Lower leg skin (tissue), 4 donors: ENCODE measurements around the gene ZBTB40. TPM values are rescaled to one million over a fixed set of nuclear protein-coding genes. Genes with fewer than 3 reads are reported as not detected.

Source experiments
- DNase-seq, 2 donors: peaks; one replicate each; pipeline ENCODE4 v3.0.0-alpha.2; 2019; ENCODE audit warnings: low spot score in 2 of 2
- H3K4me3 ChIP-seq: fragments of 200-600 bp; sonication (generic); 2 replicates; pipeline ENCODE4 v1.5.1; 2017; ENCODE audit warnings: mild to moderate bottlenecking, low read depth; ENCODE audit not compliant: poor library complexity, severe bottlenecking
- CTCF ChIP-seq, 3 donors: fragments of 450-650 bp; IDR thresholded peaks; one replicate each; pipeline ENCODE4 v1.5.1; 2016; ENCODE audit warnings: antibody characterized with exemption in 3 of 3, mild to moderate bottlenecking in 3 of 3, moderate library complexity in 2 of 3
- POLR2A ChIP-seq, 2 donors: fragments of 450-650 bp; IDR thresholded peaks; one replicate each; pipeline ENCODE4 v1.6.1; 2016 to 2017; ENCODE audit warnings: antibody characterized with exemption in 2 of 2, mild to moderate bottlenecking in 1 of 2, moderate library complexity in 1 of 2
- WGBS, 2 donors: methylation state at CpG; one replicate each; pipeline ENCODE4 v1.1.5; 2018; 5-methylcytosine and 5-hydroxymethylcytosine counted together
- intact Hi-C: fragments of 100-400 bp; cut with DNase I; formaldehyde crosslinking; loops from one replicate; pipeline ENCODE4 v1.15.0; 2023; ENCODE audit warnings: low total_unique reads
- total RNA-seq, 4 donors: library from RNA; depleted of rRNA; stranded (reverse); fragments of >200 nt; gene quantifications; one replicate each; pipeline ENCODE4 v1.1.0, GENCODE V29; 2016

Gene ZBTB40
- total RNA-seq, 4 donors from 2014 or later = 7.5 to 13.3 (median 12.4) TPM

DNA sequence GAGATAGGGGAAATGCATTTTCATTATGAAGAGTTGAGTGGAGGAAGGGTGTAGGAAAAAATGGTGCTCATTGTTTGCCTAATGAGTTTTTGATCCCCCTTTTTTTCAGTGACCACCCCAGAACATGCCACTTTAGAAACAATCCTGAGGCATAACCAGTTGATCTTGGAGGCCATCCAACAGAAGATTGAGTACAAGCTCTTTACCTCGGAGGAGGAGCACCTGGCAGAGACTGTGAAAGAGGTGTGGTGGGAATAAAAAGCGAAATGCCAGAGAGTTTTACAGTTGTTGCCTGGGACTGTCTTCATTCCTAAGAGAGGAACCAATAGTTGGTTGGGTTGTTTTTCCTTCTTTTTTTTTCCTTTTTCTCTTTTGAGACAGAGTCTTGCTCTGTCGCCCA is 57.3 kb downstream of the ZBTB40 start:
- 69% methylated on average over 3 of the region's 3 CpGs for WGBS, 2 donors
- intact Hi-C loops = no loop called here
- H3K4me3 ChIP-seq = no peak overlapping the region
- TF ChIP-seq CTCF (IDR thresholded peaks at IDR 0.05) = no peak
- TF ChIP-seq POLR2A (IDR thresholded peaks at IDR 0.05) = no peak
- DNase-seq = no peak

DNA sequence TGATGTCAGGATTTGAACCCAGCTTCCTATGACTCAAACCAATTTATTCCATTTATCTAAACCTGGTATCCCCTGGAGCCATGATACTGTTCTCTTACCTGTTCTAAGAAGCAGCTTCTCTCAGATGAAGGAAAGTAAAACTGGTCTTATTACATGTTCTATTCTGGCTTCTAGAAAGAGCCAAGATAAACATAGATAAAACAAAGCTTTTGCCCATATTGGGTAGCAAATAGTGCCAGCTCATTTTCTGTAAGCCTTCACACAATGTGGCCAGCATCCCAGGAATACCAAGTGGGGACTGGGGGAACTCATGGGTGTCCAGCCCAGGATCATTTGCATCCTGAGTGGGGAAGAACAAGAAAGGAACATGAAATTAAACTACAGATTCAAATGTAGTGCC is 58.2 kb downstream of the ZBTB40 start:
- intact Hi-C loops = no loop called here
- TF ChIP-seq POLR2A (IDR thresholded peaks at IDR 0.05) (no peak), CTCF (IDR thresholded peaks at IDR 0.05) (no peak)
- H3K4me3 ChIP-seq = no peak overlapping the region
- no peak for DNase-seq

DNA sequence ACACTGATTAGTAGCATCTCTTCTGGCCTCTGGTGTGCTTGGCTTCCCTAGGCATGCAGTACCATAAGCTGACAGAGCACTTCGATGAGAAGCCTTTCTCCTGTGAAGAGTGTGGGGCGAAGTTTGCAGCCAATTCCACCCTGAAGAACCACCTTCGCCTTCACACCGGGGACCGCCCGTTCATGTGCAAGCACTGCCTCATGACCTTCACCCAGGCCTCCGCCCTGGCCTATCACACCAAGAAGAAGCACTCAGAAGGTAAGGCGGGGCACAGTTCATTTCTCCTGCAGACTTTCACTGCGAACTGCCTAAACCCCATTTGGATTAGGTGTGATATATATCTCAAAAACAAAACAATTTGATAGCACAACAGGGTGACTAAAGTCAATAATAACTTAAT is 61.2 kb downstream of the ZBTB40 start:
- WGBS, 2 donors = 90 to 95% methylated on average over 9 of the region's 9 CpGs
- no peak for DNase-seq
- intact Hi-C loops = no loop called here
- TF ChIP-seq CTCF (IDR thresholded peaks at IDR 0.05) = no peak
- TF ChIP-seq POLR2A (IDR thresholded peaks at IDR 0.05) = no peak
- no peak overlapping the region for H3K4me3 ChIP-seq

GRCh38 chr1:22516906-22517571 is 65.4 kb downstream of the ZBTB40 start:
- TF ChIP-seq POLR2A (IDR thresholded peaks at IDR 0.05) = no peak
- TF ChIP-seq CTCF (IDR thresholded peaks at IDR 0.05) = no peak
- no peak overlapping the region for H3K4me3 ChIP-seq
- peak in 1 of 2 donors; percentile 66 for DNase-seq
- 96 to 97% methylated on average over 16 of the region's 16 CpGs for WGBS, 2 donors
- intact Hi-C loops = no loop called here

DNA sequence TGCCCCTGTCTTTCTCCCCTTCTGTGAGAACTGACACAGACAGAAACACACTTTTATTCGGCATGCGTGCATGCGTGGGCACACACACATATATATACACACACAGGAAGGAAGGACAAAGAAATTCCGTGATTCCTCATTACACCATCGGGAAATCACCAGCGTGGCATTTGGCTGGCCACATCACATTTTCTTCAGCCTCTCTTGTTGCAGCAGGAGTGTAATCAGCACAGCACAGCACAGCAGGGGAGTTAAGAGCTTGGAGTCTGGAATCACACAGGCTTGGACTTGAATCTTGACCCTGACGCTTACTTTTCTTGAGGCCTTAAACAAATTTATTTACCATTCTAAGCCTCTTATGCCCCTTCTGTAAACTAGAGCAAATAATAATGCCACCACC is 66.3 kb downstream of the ZBTB40 start:
- 83 to 89% methylated on average over 7 of the region's 7 CpGs for WGBS, 2 donors

More for the DNA sequence above, 66.3 kb downstream of the ZBTB40 start:
- H3K4me3 ChIP-seq = no peak overlapping the region
- DNase-seq = peak in 1 of 2 donors; percentile 39
- intact Hi-C loops = no loop called here
- TF ChIP-seq CTCF (IDR thresholded peaks at IDR 0.05) (no peak), POLR2A (IDR thresholded peaks at IDR 0.05) (no peak)
